Stimulated activated CD8-positive, alpha-beta memory T cell treated with anti-CD3 and anti-CD28 coated beads, Interleukin-2, amount 100 ng/mL, for 48 hours (primary cell): Measurements from ENCODE around the gene CLN6.
"Not testable (repeated sequence)": the region's sequence is repeated elsewhere in the genome, so short reads cannot be mapped to it uniquely, and the experiment has no call there.

Experiments used
- DNase-seq, 2 donors: peaks; one replicate each; pipeline ENCODE4 v3.0.0-alpha.2; 2020; ENCODE audit warnings: low read depth in 2 of 2

The CLN6 gene

GRCh38 chr15:68192117-68192516, 37.4 kb downstream of the CLN6 start:
- no peak for DNase-seq

- DNase-seq, result no peak
Observed at GRCh38 chr15:68191555-68191954, 38.0 kb downstream of the CLN6 start.

GRCh38 chr15:68190048-68190447, 39.5 kb downstream of the CLN6 start:
- DNase-seq, result no peak

- DNase-seq, result no peak
Observed at GRCh38 chr15:68188647-68189046, 40.9 kb downstream of the CLN6 start.

GRCh38 chr15:68187559-68187958, 42.0 kb downstream of the CLN6 start:
- no peak for DNase-seq

GRCh38 chr15:68186671-68187397, 42.7 kb downstream of the CLN6 start:
- DNase-seq, result no peak

- no peak for DNase-seq
Observed at GRCh38 chr15:68184616-68185480, 44.7 kb downstream of the CLN6 start.

- DNase-seq, result no peak
Observed at GRCh38 chr15:68183616-68184315, 45.8 kb downstream of the CLN6 start.

GRCh38 chr15:68177742-68178141, 51.8 kb downstream of the CLN6 start:
- DNase-seq, result no peak

GRCh38 chr15:68176601-68177000, 52.9 kb downstream of the CLN6 start:
- DNase-seq, result no peak

GRCh38 chr15:68175526-68175925, 54.0 kb downstream of the CLN6 start:
- DNase-seq, result no peak

GRCh38 chr15:68173119-68173518, 56.4 kb downstream of the CLN6 start:
- DNase-seq, result no peak

- DNase-seq, result not testable (repeated sequence)
Observed at GRCh38 chr15:68172037-68172436, 57.5 kb downstream of the CLN6 start.

- DNase-seq, result no peak
Observed at GRCh38 chr15:68166847-68167246, 62.7 kb downstream of the CLN6 start.

GRCh38 chr15:68163191-68163590, 66.3 kb downstream of the CLN6 start:
- no peak for DNase-seq

GRCh38 chr15:68158046-68158628, 71.4 kb downstream of the CLN6 start:
- no peak for DNase-seq

- DNase-seq, result no peak
Observed at GRCh38 chr15:68157074-68157473, 72.5 kb downstream of the CLN6 start.
